Spinal cord (tissue), 10 donors: ENCODE results near the gene SORCS2. TPM values are rescaled to one million over a fixed set of nuclear protein-coding genes. Genes with fewer than 3 reads are reported as not detected.
"Not testable (repeated sequence)": the region's sequence is repeated elsewhere in the genome, so short reads cannot be mapped to it uniquely, and the experiment has no call there.

Experiments
- DNase-seq, 6 donors: peaks; one replicate each; pipeline versions ENCODE4 v3.0.0 to v3.0.0-alpha.2; 2013 to 2015; ENCODE audit warnings: low spot score in 6 of 6, low read depth in 4 of 6
- H3K27ac ChIP-seq: one replicate; pipeline ENCODE4 v1.5.1; 2013; ENCODE audit warnings: low read depth, low read length, control low read depth
- H3K27me3 ChIP-seq: one replicate; pipeline ENCODE4 v1.6.1; 2013; ENCODE audit warnings: low read length; ENCODE audit not compliant: control insufficient read depth, insufficient read depth
- H3K36me3 ChIP-seq: one replicate; pipeline ENCODE4 v1.6.1; 2013; ENCODE audit warnings: low read length; ENCODE audit not compliant: control insufficient read depth, insufficient read depth
- H3K4me1 ChIP-seq: one replicate; pipeline ENCODE4 v1.6.1; 2013; ENCODE audit warnings: low read length; ENCODE audit not compliant: control insufficient read depth, insufficient read depth
- H3K4me3 ChIP-seq: one replicate; pipeline ENCODE4 v1.5.1; 2013; ENCODE audit warnings: low read depth, low read length, control low read depth
- H3K9me3 ChIP-seq: one replicate; pipeline ENCODE4 v1.6.1; 2013; ENCODE audit warnings: low read length; ENCODE audit not compliant: control insufficient read depth, insufficient read depth
- WGBS: methylation state at CpG from one replicate; pipeline ENCODE4 v1.1.5; 2013; ENCODE audit warnings: missing lambda C conversion rate; ENCODE audit not compliant: insufficient coverage; 5-methylcytosine and 5-hydroxymethylcytosine counted together
- polyA plus RNA-seq, 2 donors: library from polyadenylated mRNA; unstranded; fragments of 120-200 nt; gene quantifications; one replicate each; pipeline ENCODE4 v1.2.1, GENCODE V29; 2013; ENCODE audit not compliant: insufficient read length in 2 of 2
- total RNA-seq, 2 donors: library from RNA; depleted of rRNA in 1 of 2; stranded (reverse); fragments of 120-200 nt in 1 of 2; fragments of >200 nt in 1 of 2; gene quantifications; one replicate each; pipeline versions ENCODE4 v1.2.3 to v1.2.4, GENCODE V29; 2013 to 2014
- donor health status: healthy.

SORCS2 gene
- total and polyA plus RNA-seq, 4 donors: 7.3 to 24.8 (median 16.5) TPM

DNA sequence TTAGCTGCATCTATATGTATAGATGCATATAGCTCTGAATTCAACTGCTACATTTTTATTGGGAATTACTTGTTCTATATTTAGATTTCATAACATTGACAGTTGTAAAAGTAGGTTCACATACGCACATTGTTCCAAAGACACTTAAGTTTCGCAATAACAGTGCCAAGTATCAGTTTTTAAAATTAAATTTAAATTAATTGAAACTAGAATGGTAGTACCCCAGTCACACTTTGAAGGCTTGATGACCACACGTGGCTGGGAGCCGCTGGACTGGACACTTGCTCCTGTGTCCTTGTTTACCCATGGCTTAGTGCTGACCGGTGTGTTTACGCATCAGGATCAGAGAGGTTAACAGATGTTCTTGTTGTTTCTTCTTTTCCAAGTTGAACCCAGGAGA lies 383.1 kb downstream of the SORCS2 start:
- Histone ChIP-seq H3K4me3 (no peak overlapping the region), H3K9me3 (peaks cover 12% of the 10 kb centered on the region), H3K27me3 (no peaks in the 10 kb centered on the region), H3K4me1 (peaks cover 20% of the 10 kb centered on the region), H3K27ac (no peak overlapping the region), H3K36me3 (peaks cover 3% of the 10 kb centered on the region)
- WGBS: 81% methylated on average over 4 of the region's 6 CpGs
- DNase-seq: no peak

DNA sequence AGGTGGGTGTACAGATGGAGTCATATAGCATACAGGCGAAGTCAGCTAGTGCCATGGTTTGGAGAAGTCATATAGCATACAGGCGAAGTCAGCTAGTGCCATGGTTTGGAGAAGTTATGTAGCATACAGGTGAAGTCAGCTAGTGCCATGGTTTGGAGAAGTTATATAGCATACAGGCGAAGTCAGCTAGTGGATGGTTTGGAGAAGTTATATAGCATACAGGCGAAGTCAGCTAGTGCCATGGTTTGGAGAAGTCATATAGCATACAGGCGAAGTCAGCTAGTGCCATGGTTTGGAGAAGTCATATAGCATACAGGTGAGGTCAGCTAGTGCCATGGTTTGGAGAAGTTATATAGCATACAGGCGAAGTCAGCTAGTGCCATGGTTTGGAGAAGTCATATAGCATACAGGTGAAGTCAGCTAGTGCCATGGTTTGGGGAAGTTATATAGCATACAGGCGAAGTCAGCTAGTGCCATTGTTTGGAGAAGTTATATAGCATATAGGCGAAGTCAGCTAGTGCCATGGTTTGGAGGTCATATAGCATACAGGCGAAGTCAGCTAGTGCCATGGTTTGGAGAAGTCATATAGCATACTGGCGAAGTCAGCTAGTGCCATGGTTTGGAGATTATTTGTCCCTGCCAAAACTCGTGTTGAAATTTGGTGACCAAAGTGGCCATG lies 385.2 kb downstream of the SORCS2 start:
- H3K27me3 ChIP-seq, H3K4me1 ChIP-seq, H3K4me3 ChIP-seq, H3K36me3 ChIP-seq, DNase-seq, H3K27ac ChIP-seq: not testable (repeated sequence)
- peaks cover 12% of the 10 kb centered on the region for H3K9me3 ChIP-seq
- 88% methylated on average over 9 of the region's 11 CpGs for WGBS

DNA sequence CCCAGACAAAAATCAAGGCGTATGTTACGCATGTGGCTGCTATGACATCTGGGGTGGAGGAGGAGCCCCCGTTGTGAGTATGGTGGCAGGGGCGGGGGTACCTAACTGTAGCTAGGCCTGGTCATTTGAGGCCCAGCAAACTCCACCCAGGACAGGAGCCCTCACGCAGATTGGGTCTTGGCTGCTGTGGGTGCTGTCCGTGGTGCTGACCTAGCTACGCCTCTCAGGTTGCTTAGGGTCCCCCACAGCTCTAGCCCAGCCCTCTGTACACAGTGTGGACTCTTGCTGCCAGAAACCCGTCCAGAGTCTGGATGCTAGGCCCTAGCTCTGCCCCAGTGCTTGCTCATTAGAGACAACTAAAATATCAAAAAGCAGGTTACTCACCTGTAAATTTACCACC lies 389.1 kb downstream of the SORCS2 start:
- peaks cover 10% of the 10 kb centered on the region for H3K9me3 ChIP-seq
- peaks cover 11% of the 10 kb centered on the region for H3K4me1 ChIP-seq
- WGBS: 60% methylated on average over 3 of the region's 8 CpGs
- H3K36me3 ChIP-seq: peaks cover 2% of the 10 kb centered on the region
- no peaks in the 10 kb centered on the region for H3K27me3 ChIP-seq
- H3K27ac ChIP-seq: no peak overlapping the region
- no peak overlapping the region for H3K4me3 ChIP-seq
- peak in 1 of 6 donors; percentile 63 for DNase-seq

DNA sequence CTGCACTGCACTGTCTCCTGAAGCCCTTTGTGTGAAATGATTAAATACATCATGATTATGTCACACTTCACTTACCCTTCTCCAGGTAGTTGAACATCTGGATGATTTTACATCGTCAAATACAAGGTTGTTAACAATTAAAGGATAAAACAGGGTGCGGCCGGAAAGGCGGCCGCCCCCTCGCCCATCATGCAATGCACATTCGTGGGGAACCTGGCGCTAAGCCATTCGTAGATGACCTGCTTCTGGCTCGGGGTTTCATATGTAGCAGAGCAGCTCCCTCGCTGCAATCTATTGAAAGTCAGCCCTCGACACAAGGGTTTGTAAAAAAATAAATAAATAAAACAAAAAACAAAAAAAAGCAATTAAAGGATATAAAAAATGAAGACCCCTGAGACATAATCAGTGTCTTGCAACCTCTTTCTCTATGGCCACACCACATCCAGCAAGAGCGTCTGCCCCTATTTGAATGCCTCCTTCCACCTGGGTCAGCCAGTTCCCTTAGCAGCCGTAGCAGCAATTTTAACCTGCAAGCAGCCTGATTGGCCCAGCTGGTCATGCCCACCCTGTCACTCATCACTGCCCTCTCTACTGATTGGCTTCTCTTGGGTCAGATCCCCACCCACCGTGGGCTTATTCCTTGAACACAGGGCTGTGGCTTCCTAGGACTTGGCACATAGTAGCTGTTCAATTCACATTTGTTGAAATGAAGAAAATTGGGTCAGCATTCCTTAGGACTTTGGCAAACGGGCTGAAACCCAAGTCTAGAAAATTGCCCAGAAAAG lies 390.2 kb downstream of the SORCS2 start:
- Histone ChIP-seq H3K4me1 (peaks cover 13% of the 10 kb centered on the region), H3K36me3 (no peaks in the 10 kb centered on the region), H3K27me3 (no peaks in the 10 kb centered on the region), H3K9me3 (peaks cover 3% of the 10 kb centered on the region), H3K4me3 (no peak overlapping the region), H3K27ac (no peak overlapping the region)
- 85% methylated on average over 9 of the region's 16 CpGs for WGBS
- DNase-seq: no peak

DNA sequence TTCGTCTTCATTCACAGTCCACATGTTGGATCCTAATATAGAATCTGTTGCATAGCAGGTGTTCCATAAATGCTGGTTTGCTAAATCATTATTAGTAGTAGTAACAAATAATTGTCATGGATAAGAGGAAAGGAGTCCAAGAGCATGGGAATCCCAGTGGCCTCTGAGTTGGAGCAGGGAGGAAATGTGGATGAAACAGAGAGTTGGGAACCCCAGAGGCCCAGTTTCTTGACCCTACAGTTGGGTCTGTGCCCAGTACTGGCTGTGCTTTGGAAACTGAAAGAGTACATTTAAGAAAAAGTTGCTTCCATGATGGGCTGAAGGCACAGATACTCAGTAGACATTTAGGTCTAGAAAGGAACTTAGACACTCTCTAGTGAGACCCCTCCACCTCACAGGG lies 391.8 kb downstream of the SORCS2 start:
- WGBS: no CpG with 5 or more reads among the region's 1 CpG
- Histone ChIP-seq H3K27ac (no peak overlapping the region), H3K9me3 (no peaks in the 10 kb centered on the region), H3K36me3 (no peaks in the 10 kb centered on the region), H3K4me1 (peaks cover 16% of the 10 kb centered on the region), H3K4me3 (no peak overlapping the region), H3K27me3 (no peaks in the 10 kb centered on the region)
- DNase-seq: no peak

GRCh38 chr4:7584606-7585159 lies 392.3 kb downstream of the SORCS2 start:
- H3K4me1 ChIP-seq: peaks cover 17% of the 10 kb centered on the region
- no peaks in the 10 kb centered on the region for H3K27me3 ChIP-seq
- H3K4me3 ChIP-seq: no peak overlapping the region
- no peaks in the 10 kb centered on the region for H3K9me3 ChIP-seq
- 28% methylated on average over 7 of the region's 9 CpGs for WGBS
- peak in 2 of 6 donors; percentile 58 to 89 for DNase-seq
- H3K36me3 ChIP-seq: no peaks in the 10 kb centered on the region
- H3K27ac ChIP-seq: no peak overlapping the region

GRCh38 chr4:7585768-7586167 lies 393.4 kb downstream of the SORCS2 start:
- Histone ChIP-seq H3K27me3 (peaks cover 2% of the 10 kb centered on the region), H3K4me1 (peaks cover 28% of the 10 kb centered on the region)
- 76% methylated on average over 2 of the region's 3 CpGs for WGBS

DNA sequence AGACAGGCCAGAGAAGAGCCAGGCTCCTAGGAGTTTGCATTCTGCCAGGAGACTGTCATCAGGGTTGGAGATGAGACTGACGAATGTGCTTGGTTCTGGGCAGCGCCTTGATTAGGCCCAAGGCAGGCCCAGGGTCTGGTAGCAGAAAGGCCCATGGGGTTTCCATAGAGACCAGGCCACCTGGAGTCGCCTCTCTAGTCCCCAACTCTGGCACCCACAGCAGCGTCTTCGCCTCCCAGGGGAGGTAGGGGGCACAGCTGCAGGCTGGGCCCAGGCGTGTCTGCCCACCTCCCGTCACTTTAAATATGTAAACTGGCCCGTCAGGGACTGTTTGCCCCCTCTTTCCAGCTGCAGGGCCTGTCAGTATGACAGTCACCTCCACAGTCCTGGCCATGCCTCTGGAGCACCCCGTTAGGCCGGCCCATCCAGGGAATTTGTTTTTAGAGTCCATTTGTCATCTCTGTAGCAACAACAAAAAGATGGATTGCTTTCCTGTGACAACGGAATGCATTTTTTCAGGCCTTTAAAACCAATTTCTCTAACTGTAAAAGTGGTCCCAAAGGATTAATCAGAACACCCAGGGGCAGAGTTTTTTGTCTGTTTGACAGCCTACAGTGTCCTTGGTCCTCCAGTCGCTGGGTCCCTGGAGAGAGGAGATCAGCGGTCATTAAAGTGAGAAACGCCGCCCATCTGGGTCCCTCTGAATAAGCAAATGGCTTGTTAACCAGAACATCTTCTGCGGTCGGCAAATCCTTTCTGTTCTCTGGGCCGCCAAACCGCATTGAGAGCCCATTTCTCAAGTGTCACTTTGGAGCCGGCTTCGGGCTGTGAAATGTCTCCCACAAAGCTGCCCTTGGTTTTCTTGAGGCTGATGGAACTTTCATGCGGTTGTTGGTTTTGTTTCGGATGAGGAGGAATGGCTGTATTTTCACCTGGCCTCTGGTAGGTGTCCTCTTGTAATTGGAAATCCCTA lies 395.4 kb downstream of the SORCS2 start:
- peak in 1 of 6 donors; percentile 62 for DNase-seq
- H3K4me3 ChIP-seq: no peak overlapping the region
- H3K27me3 ChIP-seq: peaks cover 2% of the 10 kb centered on the region
- H3K27ac ChIP-seq: no peak overlapping the region
- WGBS: 55% methylated on average over 23 of the region's 23 CpGs
- H3K9me3 ChIP-seq: no peaks in the 10 kb centered on the region
- H3K36me3 ChIP-seq: no peaks in the 10 kb centered on the region
- peaks cover 45% of the 10 kb centered on the region for H3K4me1 ChIP-seq

More at GRCh38 chr4:7585768-7586167, 393.4 kb downstream of the SORCS2 start:
- Histone ChIP-seq H3K36me3 (no peaks in the 10 kb centered on the region), H3K27ac (no peak overlapping the region), H3K9me3 (no peaks in the 10 kb centered on the region), H3K4me3 (no peak overlapping the region)
- DNase-seq: no peak

DNA sequence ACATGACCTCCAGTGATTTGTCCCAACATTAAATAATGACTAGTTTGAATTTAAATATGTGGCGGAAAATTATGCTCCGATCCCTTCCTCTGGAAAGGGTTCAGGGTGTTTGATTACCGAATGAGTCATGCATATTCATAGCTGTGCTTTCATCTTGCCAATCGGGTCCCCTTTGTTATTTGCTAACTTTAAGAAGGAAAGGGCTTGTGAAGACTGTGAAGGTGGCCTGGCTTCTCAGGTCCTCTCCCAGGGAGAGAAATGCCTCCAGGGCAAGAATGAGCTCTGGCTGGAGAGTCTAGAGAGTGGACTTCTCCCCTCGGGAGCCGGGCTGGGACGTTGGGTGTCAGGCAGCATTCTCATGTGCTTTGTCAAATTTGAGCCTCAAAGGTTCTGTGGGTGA lies 397.9 kb downstream of the SORCS2 start:
- no peak overlapping the region for H3K27ac ChIP-seq
- H3K9me3 ChIP-seq: no peaks in the 10 kb centered on the region
- peak in 1 of 6 donors; percentile 46 for DNase-seq
- H3K4me3 ChIP-seq: no peak overlapping the region
- H3K27me3 ChIP-seq: peaks cover 4% of the 10 kb centered on the region
- 40% methylated on average over 7 of the region's 7 CpGs for WGBS
- H3K36me3 ChIP-seq: no peaks in the 10 kb centered on the region
- peaks cover 58% of the 10 kb centered on the region for H3K4me1 ChIP-seq
